ENCODE results near the gene PRPF6. TPM values are rescaled to one million over a fixed set of nuclear protein-coding genes. Genes with fewer than 3 reads are reported as not detected.

The PRPF6 gene
- total and polyA plus RNA-seq, 2 of the 13 experiments (the other 11 are each of a cell fraction or from before 2014, with no cell fraction given): 63.7 to 101 TPM

DNA sequence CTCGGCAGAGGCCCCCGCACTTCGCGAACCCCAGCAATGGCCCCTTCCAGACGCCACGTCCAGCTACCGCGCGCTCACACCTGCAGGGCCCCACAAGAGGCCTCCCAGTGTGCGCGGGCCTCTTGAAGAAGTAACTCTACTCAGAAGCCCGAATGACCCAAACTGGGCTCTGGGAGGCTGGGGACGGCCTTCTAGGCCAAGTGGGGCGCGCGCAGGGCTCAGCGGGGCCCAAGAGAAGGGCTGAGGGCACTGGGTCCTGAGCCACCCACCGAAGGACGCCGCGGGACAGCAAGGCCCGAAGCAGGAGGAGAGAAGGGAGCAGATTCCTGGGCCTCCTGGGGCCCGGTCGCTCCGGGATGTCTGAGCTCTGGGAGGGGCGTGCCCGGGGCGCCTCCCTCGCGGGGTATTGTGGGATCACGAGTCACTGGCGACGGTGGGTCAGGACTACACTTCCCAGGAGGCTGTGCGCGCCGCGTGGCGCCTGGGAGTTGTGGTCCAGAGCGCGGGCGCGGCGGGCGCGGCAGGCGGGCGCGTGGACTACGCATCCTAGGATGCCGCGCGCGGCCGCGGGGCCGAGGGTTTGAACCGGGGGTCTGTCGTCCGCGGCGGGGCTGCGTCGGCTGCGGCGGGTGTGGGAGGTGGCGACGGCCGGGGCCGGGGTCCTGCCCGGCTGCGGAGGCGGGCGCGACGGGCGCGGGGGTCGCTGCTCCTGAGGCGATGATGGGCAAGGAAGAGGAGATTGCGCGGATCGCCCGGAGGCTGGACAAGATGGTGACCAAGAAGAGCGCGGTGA, 81.9 kb downstream of the PRPF6 start, which contains the start of gene TCEA2 (continued):
- TF ChIP-seq, protein P1, sequence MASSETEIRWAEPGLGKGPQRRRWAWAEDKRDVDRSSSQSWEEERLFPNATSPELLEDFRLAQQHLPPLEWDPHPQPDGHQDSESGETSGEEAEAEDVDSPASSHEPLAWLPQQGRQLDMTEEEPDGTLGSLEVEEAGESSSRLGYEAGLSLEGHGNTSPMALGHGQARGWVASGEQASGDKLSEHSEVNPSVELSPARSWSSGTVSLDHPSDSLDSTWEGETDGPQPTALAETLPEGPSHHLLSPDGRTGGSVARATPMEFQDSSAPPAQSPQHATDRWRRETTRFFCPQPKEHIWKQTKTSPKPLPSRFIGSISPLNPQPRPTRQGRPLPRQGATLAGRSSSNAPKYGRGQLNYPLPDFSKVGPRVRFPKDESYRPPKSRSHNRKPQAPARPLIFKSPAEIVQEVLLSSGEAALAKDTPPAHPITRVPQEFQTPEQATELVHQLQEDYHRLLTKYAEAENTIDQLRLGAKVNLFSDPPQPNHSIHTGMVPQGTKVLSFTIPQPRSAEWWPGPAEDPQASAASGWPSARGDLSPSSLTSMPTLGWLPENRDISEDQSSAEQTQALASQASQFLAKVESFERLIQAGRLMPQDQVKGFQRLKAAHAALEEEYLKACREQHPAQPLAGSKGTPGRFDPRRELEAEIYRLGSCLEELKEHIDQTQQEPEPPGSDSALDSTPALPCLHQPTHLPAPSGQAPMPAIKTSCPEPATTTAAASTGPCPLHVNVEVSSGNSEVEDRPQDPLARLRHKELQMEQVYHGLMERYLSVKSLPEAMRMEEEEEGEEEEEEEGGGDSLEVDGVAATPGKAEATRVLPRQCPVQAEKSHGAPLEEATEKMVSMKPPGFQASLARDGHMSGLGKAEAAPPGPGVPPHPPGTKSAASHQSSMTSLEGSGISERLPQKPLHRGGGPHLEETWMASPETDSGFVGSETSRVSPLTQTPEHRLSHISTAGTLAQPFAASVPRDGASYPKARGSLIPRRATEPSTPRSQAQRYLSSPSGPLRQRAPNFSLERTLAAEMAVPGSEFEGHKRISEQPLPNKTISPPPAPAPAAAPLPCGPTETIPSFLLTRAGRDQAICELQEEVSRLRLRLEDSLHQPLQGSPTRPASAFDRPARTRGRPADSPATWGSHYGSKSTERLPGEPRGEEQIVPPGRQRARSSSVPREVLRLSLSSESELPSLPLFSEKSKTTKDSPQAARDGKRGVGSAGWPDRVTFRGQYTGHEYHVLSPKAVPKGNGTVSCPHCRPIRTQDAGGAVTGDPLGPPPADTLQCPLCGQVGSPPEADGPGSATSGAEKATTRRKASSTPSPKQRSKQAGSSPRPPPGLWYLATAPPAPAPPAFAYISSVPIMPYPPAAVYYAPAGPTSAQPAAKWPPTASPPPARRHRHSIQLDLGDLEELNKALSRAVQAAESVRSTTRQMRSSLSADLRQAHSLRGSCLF (CRISPR knock-in tag; IDR thresholded peaks at IDR 0.05; ENCODE audit: borderline replicate concordance): peak; percentile 34; the same call in 1 of the 2 replicates
- peak; percentile 83; the same call in 1 of the 2 replicates for TF ChIP-seq ZNF772 (CRISPR knock-in tag; IDR thresholded peaks at IDR 0.05)
- peak; percentile 16; the same call in 1 of the 2 replicates for TF ChIP-seq MTA3 (CRISPR knock-in tag; IDR thresholded peaks at IDR 0.05)
- TF ChIP-seq ATF7-NPFF (CRISPR knock-in tag; IDR thresholded peaks at IDR 0.05; ENCODE audit: low read depth): peak; percentile 55; the same call in 1 of the 2 replicates
- TF ChIP-seq, protein P2, sequence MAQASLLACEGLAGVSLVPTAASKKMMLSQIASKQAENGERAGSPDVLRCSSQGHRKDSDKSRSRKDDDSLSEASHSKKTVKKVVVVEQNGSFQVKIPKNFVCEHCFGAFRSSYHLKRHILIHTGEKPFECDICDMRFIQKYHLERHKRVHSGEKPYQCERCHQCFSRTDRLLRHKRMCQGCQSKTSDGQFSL (CRISPR knock-in tag; IDR thresholded peaks at IDR 0.05): 0 out of 2 replicates have a peak, but pooled peaks have one; percentile 56
- TF ChIP-seq, protein P3, sequence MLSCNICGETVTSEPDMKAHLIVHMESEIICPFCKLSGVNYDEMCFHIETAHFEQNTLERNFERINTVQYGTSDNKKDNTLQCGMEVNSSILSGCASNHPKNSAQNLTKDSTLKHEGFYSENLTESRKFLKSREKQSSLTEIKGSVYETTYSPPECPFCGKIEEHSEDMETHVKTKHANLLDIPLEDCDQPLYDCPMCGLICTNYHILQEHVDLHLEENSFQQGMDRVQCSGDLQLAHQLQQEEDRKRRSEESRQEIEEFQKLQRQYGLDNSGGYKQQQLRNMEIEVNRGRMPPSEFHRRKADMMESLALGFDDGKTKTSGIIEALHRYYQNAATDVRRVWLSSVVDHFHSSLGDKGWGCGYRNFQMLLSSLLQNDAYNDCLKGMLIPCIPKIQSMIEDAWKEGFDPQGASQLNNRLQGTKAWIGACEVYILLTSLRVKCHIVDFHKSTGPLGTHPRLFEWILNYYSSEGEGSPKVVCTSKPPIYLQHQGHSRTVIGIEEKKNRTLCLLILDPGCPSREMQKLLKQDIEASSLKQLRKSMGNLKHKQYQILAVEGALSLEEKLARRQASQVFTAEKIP (CRISPR knock-in tag; IDR thresholded peaks at IDR 0.05; ENCODE audit: borderline replicate concordance): no peak
- TF ChIP-seq KLF6 (CRISPR knock-in tag; IDR thresholded peaks at IDR 0.05): peak; percentile 83
- TF ChIP-seq REXO4 (CRISPR knock-in tag; IDR thresholded peaks at IDR 0.05; ENCODE audit: borderline replicate concordance): peak; percentile 74; the same call in 1 of the 2 replicates
- TF ChIP-seq, protein P4, sequence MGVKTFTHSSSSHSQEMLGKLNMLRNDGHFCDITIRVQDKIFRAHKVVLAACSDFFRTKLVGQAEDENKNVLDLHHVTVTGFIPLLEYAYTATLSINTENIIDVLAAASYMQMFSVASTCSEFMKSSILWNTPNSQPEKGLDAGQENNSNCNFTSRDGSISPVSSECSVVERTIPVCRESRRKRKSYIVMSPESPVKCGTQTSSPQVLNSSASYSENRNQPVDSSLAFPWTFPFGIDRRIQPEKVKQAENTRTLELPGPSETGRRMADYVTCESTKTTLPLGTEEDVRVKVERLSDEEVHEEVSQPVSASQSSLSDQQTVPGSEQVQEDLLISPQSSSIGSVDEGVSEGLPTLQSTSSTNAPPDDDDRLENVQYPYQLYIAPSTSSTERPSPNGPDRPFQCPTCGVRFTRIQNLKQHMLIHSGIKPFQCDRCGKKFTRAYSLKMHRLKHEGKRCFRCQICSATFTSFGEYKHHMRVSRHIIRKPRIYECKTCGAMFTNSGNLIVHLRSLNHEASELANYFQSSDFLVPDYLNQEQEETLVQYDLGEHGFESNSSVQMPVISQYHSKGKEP (CRISPR knock-in tag; IDR thresholded peaks at IDR 0.05): 0 out of 2 replicates have a peak, but pooled peaks have one; percentile 68
- peak; percentile 37; the same call in 1 of the 2 replicates for TF ChIP-seq NAIF1 (CRISPR knock-in tag; IDR thresholded peaks at IDR 0.05; ENCODE audit: borderline replicate concordance)
- peak; percentile 88 for TF ChIP-seq ZNF350 (CRISPR knock-in tag; IDR thresholded peaks at IDR 0.05; ENCODE audit: borderline replicate concordance, low read depth)
- peak; percentile 90 for TF ChIP-seq ZNF781 (CRISPR knock-in tag; IDR thresholded peaks at IDR 0.05; ENCODE audit: borderline replicate concordance, not compliant biosample characterization)
- TF ChIP-seq JUN (CRISPR knock-in tag; IDR thresholded peaks at IDR 0.05): no peak
- TF ChIP-seq, protein P5, sequence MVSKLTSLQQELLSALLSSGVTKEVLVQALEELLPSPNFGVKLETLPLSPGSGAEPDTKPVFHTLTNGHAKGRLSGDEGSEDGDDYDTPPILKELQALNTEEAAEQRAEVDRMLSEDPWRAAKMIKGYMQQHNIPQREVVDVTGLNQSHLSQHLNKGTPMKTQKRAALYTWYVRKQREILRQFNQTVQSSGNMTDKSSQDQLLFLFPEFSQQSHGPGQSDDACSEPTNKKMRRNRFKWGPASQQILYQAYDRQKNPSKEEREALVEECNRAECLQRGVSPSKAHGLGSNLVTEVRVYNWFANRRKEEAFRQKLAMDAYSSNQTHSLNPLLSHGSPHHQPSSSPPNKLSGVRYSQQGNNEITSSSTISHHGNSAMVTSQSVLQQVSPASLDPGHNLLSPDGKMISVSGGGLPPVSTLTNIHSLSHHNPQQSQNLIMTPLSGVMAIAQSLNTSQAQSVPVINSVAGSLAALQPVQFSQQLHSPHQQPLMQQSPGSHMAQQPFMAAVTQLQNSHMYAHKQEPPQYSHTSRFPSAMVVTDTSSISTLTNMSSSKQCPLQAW (CRISPR knock-in tag; IDR thresholded peaks at IDR 0.05): peak; percentile 97
- no peak; the same call in none of the 2 replicates for TF ChIP-seq ZNF773 (CRISPR knock-in tag; IDR thresholded peaks at IDR 0.05; ENCODE audit: borderline replicate concordance)

Data from HepG2 (cell line).